Fibroblast of skin of back (primary cell): ENCODE data around the gene ARID1B.

ENCODE experiments used
- DNase-seq: peaks from one replicate; pipeline ENCODE4 v3.0.0-alpha.2; 2013

ARID1B gene

GRCh38 chr6:157194110-157194509 lies 416.9 kb downstream of the ARID1B start:
- DNase-seq: no peak

GRCh38 chr6:157194643-157195042 lies 417.5 kb downstream of the ARID1B start:
- DNase-seq: no peak

GRCh38 chr6:157196391-157196790 lies 419.2 kb downstream of the ARID1B start:
- DNase-seq: no peak

GRCh38 chr6:157198425-157199279 lies 421.5 kb downstream of the ARID1B start:
- DNase-seq: no peak

GRCh38 chr6:157200117-157200516 lies 422.9 kb downstream of the ARID1B start:
- no peak for DNase-seq

GRCh38 chr6:157200611-157201010 lies 423.4 kb downstream of the ARID1B start:
- DNase-seq: no peak

- DNase-seq: no peak
Measured at GRCh38 chr6:157201083-157201482, 423.9 kb downstream of the ARID1B start.

- no peak for DNase-seq
Measured at GRCh38 chr6:157203312-157203744, 426.1 kb downstream of the ARID1B start.

- DNase-seq: no peak
Measured at GRCh38 chr6:157203764-157204163, 426.6 kb downstream of the ARID1B start.

GRCh38 chr6:157205473-157206358 lies 428.5 kb downstream of the ARID1B start:
- no peak for DNase-seq

GRCh38 chr6:157206359-157206815 lies 429.2 kb downstream of the ARID1B start:
- no peak for DNase-seq

GRCh38 chr6:157207521-157208076 lies 430.4 kb downstream of the ARID1B start:
- DNase-seq: no peak

- no peak for DNase-seq
Measured at GRCh38 chr6:157209865-157210530, 432.8 kb downstream of the ARID1B start.

GRCh38 chr6:157210954-157211353 lies 433.8 kb downstream of the ARID1B start:
- no peak for DNase-seq

- no peak for DNase-seq
Measured at GRCh38 chr6:157211603-157212455, 434.7 kb downstream of the ARID1B start.

GRCh38 chr6:157213426-157213825 lies 436.2 kb downstream of the ARID1B start:
- DNase-seq: no peak

- DNase-seq: no peak
Measured at GRCh38 chr6:157213907-157214565, 436.9 kb downstream of the ARID1B start.

- DNase-seq: no peak
Measured at GRCh38 chr6:157215717-157216116, 438.5 kb downstream of the ARID1B start.

- DNase-seq: no peak
Measured at GRCh38 chr6:157216570-157216969, 439.4 kb downstream of the ARID1B start.

GRCh38 chr6:157217198-157217893 lies 440.2 kb downstream of the ARID1B start:
- DNase-seq: no peak
